CD4-positive, alpha-beta T cell treated with Interleukin-6 for 4 hours (primary cell): ENCODE data around the gene JAK3.

Experiments
- DNase-seq: peaks from one replicate; pipeline ENCODE4 v3.0.0-alpha.2; 2020; ENCODE audit warnings: mixed read lengths

JAK3 gene

GRCh38 chr19:17837972-17838371 is 9.8 kb downstream of the JAK3 start:
- no peak for DNase-seq

GRCh38 chr19:17836530-17836929 is 11.3 kb downstream of the JAK3 start:
- DNase-seq: no peak

- no peak for DNase-seq
Observed at GRCh38 chr19:17835182-17836006, 12.4 kb downstream of the JAK3 start.

- no peak for DNase-seq
Observed at GRCh38 chr19:17834350-17835181, 13.2 kb downstream of the JAK3 start.

GRCh38 chr19:17832443-17833208 is 15.2 kb downstream of the JAK3 start:
- DNase-seq: no peak

GRCh38 chr19:17831419-17831888 is 16.3 kb downstream of the JAK3 start:
- DNase-seq: no peak

- peak; percentile 21 for DNase-seq
Observed at GRCh38 chr19:17830567-17831418, 17.0 kb downstream of the JAK3 start.

- no peak for DNase-seq
Observed at GRCh38 chr19:17829855-17830566, 17.8 kb downstream of the JAK3 start.

GRCh38 chr19:17826508-17827056 is 21.2 kb downstream of the JAK3 start:
- no peak for DNase-seq

- no peak for DNase-seq
Observed at GRCh38 chr19:17824339-17824738, 23.4 kb downstream of the JAK3 start.

GRCh38 chr19:17821190-17821589 is 26.6 kb downstream of the JAK3 start, which contains the start of gene INSL3:
Gene INSL3 (minus strand): TSS chr19:17821519. CDS start chr19:17821506, 13 bp downstream.
- no peak for DNase-seq

- no peak for DNase-seq
Observed at GRCh38 chr19:17817668-17818363, 30.0 kb downstream of the JAK3 start.

GRCh38 chr19:17812099-17812498 is 35.7 kb downstream of the JAK3 start:
- no peak for DNase-seq

- no peak for DNase-seq
Observed at GRCh38 chr19:17811681-17812080, 36.1 kb downstream of the JAK3 start.

GRCh38 chr19:17811103-17811502 is 36.7 kb downstream of the JAK3 start:
- no peak for DNase-seq

- DNase-seq: peak; percentile 57
Observed at GRCh38 chr19:17807731-17808316, 40.0 kb downstream of the JAK3 start.

- peak; percentile 29 for DNase-seq
Observed at GRCh38 chr19:17806945-17807344, 40.8 kb downstream of the JAK3 start.

GRCh38 chr19:17805427-17805826 is 42.4 kb downstream of the JAK3 start:
- DNase-seq: no peak

GRCh38 chr19:17803264-17803896 is 44.4 kb downstream of the JAK3 start:
- DNase-seq: peak; percentile 69
